ENCODE data around the gene LRRC37A3.
"Not testable (repeated sequence)": the region's sequence is repeated elsewhere in the genome, so short reads cannot be mapped to it uniquely, and the experiment has no call there.

Gene LRRC37A3

DNA sequence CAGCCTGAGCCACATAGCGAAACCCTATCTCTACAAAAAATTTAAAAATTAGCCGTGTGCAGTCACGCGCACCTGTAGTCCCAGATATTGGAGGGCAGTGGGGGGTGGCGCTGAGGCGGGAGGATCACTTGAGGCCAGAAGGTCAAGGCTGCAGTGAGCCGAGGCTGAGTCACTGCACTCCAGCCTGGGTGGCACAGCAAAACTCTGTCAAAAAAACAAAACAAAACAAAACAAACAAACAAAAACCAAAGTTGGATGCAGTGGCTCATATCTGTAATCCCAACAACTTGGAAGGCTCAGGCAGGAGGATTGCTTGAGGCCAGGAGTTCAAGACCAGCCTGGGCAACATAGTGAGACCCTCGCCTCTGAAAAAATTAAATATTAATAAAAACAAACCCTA, 75.4 kb downstream of the LRRC37A3 start:
- not testable (repeated sequence) for H3K4me3 ChIP-seq (ENCODE audit: low read length); H3K27me3 ChIP-seq (ENCODE audit: control insufficient read depth, insufficient read depth, low read length); H3K9ac ChIP-seq (ENCODE audit: low read length); H3K36me3 ChIP-seq (ENCODE audit: control insufficient read depth, insufficient read depth, low read length); H3K4me1 ChIP-seq (ENCODE audit: control insufficient read depth, insufficient read depth, low read length); H3K27ac ChIP-seq (ENCODE audit: low read depth, low read length)

DNA sequence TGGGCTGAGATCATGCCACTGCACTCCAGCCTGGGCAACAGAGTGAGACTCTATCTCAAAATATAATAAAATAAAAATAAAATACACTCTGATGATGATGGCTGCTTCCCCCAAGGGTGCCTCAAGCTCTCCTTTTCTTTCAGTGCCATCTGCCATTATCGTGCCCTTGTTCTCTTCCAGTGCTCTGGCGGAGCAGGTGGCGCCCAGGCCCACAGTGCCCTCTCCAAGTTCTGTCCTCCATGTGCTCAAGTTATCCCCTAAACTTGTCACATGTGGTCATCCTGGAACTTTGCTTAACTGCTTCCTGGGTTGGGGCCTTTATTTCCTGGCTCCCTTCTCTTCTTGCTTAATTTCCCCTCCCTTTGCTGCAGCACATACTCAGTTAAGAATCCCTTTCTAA, 76.4 kb downstream of the LRRC37A3 start:
- H3K27ac ChIP-seq (ENCODE audit: low read depth, low read length); H3K9ac ChIP-seq (ENCODE audit: low read length); H3K27me3 ChIP-seq (ENCODE audit: control insufficient read depth, insufficient read depth, low read length); H3K4me1 ChIP-seq (ENCODE audit: control insufficient read depth, insufficient read depth, low read length); H3K4me3 ChIP-seq (ENCODE audit: low read length); H3K36me3 ChIP-seq (ENCODE audit: control insufficient read depth, insufficient read depth, low read length): not testable (repeated sequence)

DNA sequence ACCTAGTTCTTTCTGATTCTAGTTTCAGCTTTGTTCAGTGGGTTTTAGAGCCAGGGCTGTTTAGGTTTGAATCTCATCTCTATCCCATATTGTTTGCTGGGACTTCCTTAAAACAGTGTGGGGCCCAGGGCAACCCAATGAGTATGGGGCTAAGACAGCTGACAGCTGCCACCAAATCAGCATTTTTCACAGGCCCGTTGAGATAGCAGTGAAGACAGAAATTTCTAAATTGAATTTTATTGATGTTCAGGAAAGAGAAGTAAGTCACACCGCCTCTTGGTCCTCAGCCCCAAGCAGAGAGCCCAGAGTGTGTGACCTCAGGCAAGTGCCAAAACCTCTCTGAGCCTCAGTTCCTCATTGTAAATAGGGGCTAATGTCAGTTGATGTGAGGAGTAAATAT, 78.3 kb downstream of the LRRC37A3 start:
- not testable (repeated sequence) for H3K9ac ChIP-seq (ENCODE audit: low read length); H3K4me1 ChIP-seq (ENCODE audit: control insufficient read depth, insufficient read depth, low read length); H3K27me3 ChIP-seq (ENCODE audit: control insufficient read depth, insufficient read depth, low read length); H3K27ac ChIP-seq (ENCODE audit: low read depth, low read length); H3K36me3 ChIP-seq (ENCODE audit: control insufficient read depth, insufficient read depth, low read length); H3K4me3 ChIP-seq (ENCODE audit: low read length)

DNA sequence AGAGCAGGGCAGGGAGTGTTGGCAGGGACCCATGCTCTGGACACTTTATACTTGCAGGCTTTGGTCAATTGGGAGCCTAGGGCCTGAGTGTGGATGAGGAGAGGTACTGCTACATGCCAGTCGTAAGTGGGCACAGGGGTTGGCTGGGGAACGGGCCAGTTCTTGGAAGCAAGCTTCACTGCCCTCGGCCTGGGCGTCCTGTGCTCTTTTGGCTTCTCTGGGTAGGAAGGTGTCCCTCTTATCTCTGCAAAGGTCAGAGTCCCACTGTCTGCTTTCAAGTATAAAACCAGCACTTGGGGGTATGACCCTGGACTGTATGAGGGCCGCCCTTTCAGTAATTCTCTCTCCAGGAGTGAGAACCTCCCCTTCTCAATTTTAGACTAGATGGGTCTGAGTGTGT, 80.8 kb downstream of the LRRC37A3 start:
- H3K4me3 ChIP-seq (ENCODE audit: low read length); H3K27me3 ChIP-seq (ENCODE audit: control insufficient read depth, insufficient read depth, low read length); H3K4me1 ChIP-seq (ENCODE audit: control insufficient read depth, insufficient read depth, low read length); H3K27ac ChIP-seq (ENCODE audit: low read depth, low read length); H3K9ac ChIP-seq (ENCODE audit: low read length); H3K36me3 ChIP-seq (ENCODE audit: control insufficient read depth, insufficient read depth, low read length): not testable (repeated sequence)

DNA sequence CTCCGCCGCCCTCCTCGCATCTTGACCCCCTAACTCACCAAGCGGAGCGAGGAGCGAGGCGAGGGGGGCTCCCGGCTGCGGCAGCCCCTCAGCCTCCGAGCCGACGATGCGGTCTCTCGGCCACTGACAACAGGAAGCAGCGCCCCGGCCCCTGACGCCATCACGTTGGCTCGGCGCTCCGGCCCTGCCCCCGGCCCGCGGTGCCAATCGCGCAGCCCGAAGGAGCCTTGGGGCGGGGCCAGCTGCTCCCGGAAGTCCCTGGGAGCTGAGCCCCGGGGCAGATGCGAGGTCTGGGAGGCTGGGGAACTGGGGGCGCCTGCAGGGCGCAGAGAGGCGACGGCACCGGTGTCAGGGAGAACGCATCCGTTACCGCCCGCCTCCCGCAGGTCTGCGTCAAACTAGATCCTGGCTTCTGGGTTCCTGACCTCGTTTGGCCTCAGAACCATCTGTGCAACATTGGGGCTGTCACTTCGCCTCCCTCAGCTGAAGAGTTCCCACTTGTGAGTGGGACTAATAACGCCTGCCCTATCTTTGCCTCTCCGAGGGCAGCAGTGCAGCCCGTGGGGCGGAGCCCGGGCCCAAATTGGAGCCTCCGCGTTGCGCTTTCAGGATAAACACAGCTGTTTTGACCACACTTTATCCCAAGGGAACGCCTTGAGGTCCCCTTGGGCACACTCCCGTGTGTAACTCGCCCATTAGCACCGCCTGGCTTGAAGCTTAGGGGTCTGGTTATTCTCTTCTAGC, 82.1 kb downstream of the LRRC37A3 start:
- peak overlapping the region; percentile 21 for H3K9ac ChIP-seq (ENCODE audit: low read length)
- not testable (repeated sequence) for H3K4me1 ChIP-seq (ENCODE audit: control insufficient read depth, insufficient read depth, low read length); H3K36me3 ChIP-seq (ENCODE audit: control insufficient read depth, insufficient read depth, low read length); H3K27me3 ChIP-seq (ENCODE audit: control insufficient read depth, insufficient read depth, low read length)
- peak overlapping the region; percentile 64 for H3K27ac ChIP-seq (ENCODE audit: low read depth, low read length)
- peak overlapping the region; percentile 66 for H3K4me3 ChIP-seq (ENCODE audit: low read length)

DNA sequence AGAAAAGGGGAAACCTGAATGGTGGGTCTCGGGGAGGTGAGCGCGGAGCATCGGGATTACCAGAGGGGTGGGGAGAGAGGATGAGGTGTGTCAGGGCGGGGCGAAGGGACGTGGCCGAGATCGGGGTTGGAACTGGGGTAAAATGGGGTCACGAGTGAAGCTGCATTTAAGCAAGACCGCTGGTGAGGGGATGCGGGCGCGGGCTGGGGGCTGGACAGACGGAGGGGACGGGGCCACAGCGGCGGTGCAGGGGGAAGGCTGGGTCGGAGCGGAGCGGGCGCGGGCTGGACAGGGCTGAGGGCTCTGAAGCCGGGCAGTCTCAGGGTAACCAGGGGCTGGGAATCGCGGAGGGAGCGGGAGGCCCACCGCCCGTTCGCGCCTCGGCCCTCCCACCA, 82.7 kb downstream of the LRRC37A3 start:
- peak overlapping the region; percentile 64 for H3K27ac ChIP-seq (ENCODE audit: low read depth, low read length)
- not testable (repeated sequence) for H3K4me1 ChIP-seq (ENCODE audit: control insufficient read depth, insufficient read depth, low read length); H3K36me3 ChIP-seq (ENCODE audit: control insufficient read depth, insufficient read depth, low read length); H3K27me3 ChIP-seq (ENCODE audit: control insufficient read depth, insufficient read depth, low read length)
- peak overlapping the region; percentile 66 for H3K4me3 ChIP-seq (ENCODE audit: low read length)
- peak overlapping the region; percentile 21 for H3K9ac ChIP-seq (ENCODE audit: low read length)

DNA sequence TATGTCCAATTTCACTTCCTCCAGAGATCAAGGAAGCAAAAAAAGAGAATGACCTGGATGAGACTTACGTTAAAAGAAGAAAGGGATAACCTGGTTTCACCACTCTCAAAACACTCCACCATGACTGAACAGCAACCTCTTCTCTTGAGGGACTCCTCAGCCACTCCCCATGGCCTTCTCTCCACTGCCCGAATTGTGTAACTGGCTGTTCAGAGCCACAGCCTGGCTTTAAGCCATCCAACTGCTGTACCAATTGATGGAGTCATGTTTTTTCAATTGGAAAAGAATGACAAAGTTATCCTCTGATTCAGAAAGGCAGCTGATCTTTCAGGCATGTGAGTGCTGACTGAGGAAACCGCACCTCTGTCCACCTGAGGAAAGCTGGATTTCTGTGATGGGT, 85.2 kb downstream of the LRRC37A3 start:
- not testable (repeated sequence) for H3K27me3 ChIP-seq (ENCODE audit: control insufficient read depth, insufficient read depth, low read length); H3K27ac ChIP-seq (ENCODE audit: low read depth, low read length); H3K9ac ChIP-seq (ENCODE audit: low read length); H3K4me3 ChIP-seq (ENCODE audit: low read length); H3K4me1 ChIP-seq (ENCODE audit: control insufficient read depth, insufficient read depth, low read length); H3K36me3 ChIP-seq (ENCODE audit: control insufficient read depth, insufficient read depth, low read length)

DNA sequence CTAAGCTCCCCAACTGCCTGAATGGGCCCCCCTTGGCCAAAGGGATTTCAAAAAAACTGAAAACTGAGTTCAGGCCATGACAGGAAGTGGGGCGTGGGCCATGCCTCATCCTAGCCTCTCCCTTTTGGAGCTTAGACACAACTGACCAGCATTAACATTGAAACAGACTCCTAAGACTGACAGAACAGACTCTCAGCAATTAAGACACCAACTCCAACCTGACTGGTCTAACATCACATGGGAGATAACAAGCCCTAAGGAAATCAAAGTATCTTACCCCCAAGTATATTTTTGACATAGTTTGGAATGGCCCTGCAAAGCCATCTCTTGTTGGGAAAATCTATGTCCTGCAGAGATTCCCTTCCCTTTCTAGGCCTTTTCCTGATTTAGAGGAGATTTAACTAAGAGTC, 88.6 kb downstream of the LRRC37A3 start:
- not testable (repeated sequence) for H3K27ac ChIP-seq (ENCODE audit: low read depth, low read length); H3K27me3 ChIP-seq (ENCODE audit: control insufficient read depth, insufficient read depth, low read length); H3K9ac ChIP-seq (ENCODE audit: low read length); H3K4me1 ChIP-seq (ENCODE audit: control insufficient read depth, insufficient read depth, low read length); H3K36me3 ChIP-seq (ENCODE audit: control insufficient read depth, insufficient read depth, low read length); H3K4me3 ChIP-seq (ENCODE audit: low read length)

DNA sequence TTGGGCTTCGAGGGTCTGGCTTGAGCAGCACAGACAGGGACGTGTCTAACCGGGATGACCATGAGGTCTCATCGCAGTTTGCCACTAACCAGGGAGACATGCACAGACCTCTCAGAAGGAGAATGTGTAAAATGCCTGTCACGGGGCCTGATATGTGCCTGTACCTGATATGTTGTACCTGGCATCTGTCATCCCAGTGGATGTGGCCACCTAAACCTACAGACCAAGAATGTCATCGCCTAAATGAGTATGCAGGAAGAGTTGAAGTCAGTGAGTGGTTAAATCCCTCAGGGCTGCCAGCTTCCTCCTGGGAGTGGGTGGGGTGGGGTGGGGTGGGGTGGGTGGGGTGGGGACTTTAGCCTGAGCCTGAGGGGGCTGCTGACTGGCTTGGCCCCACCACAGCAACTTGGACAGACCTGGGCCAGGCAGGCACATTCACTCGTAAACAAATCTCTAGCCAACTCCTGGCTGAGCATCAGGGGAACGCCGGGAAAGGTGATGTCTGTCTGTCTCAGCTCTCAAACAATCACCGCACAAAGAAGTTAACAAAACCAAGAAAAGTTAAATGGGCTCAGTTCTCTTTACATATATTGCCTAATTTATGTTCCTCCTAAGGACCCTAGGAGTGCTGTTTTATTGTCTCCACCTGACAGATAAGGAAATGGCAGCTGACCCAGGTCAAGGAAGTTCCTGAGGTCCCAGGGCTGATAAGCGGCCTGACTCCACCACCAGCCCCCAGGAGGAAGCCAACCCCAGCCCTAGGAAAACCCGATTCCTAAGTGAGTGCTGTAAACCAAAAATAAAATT, 89.3 kb downstream of the LRRC37A3 start:
- not testable (repeated sequence) for H3K9ac ChIP-seq (ENCODE audit: low read length); H3K27ac ChIP-seq (ENCODE audit: low read depth, low read length); H3K36me3 ChIP-seq (ENCODE audit: control insufficient read depth, insufficient read depth, low read length); H3K27me3 ChIP-seq (ENCODE audit: control insufficient read depth, insufficient read depth, low read length); H3K4me3 ChIP-seq (ENCODE audit: low read length); H3K4me1 ChIP-seq (ENCODE audit: control insufficient read depth, insufficient read depth, low read length)

DNA sequence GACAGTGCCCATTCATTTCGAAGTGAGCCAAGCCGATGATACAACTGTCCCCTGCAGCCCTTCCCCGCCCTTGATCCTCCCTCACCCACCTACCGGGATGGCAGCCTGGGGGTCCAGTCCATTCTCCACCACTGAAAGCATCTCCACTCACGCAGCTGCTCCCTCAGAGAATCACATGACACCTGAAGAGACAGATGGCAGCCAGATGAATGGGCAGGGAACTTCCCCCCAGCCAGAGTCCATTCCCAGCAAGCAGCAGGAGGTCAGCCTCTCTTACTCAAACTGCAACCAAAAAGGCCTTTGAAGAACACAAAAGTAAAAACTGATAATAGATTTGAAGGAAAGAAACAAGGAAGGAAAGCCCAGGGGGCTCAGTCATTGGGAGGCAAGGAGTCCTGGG, 90.2 kb downstream of the LRRC37A3 start:
- H3K4me1 ChIP-seq (ENCODE audit: control insufficient read depth, insufficient read depth, low read length); H3K9ac ChIP-seq (ENCODE audit: low read length); H3K27ac ChIP-seq (ENCODE audit: low read depth, low read length); H3K36me3 ChIP-seq (ENCODE audit: control insufficient read depth, insufficient read depth, low read length); H3K4me3 ChIP-seq (ENCODE audit: low read length); H3K27me3 ChIP-seq (ENCODE audit: control insufficient read depth, insufficient read depth, low read length): not testable (repeated sequence)

DNA sequence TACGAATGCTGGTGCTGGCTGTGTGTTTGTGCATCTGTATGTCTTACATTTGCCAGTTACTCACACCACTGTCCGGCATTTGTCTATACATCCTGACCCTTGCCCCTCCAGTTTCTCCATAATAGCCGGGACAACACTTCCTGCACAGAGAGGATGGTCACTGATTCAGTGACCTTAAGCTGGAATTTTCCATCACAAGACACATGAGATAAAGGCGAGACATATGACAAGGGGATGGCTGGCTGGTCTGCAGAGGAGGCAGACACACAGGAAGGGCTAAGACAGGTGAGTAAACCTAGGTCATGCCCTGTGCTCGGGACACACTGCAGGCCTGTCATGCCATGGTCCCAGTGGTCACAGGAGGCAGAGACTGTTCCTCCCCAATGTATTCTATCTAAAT, 100.4 kb downstream of the LRRC37A3 start:
- H3K4me1 ChIP-seq (ENCODE audit: control insufficient read depth, insufficient read depth, low read length); H3K4me3 ChIP-seq (ENCODE audit: low read length); H3K9ac ChIP-seq (ENCODE audit: low read length); H3K27me3 ChIP-seq (ENCODE audit: control insufficient read depth, insufficient read depth, low read length); H3K27ac ChIP-seq (ENCODE audit: low read depth, low read length): not testable (repeated sequence)
- H3K36me3 ChIP-seq (ENCODE audit: control insufficient read depth, insufficient read depth, low read length) = peaks cover 11% of the 10 kb centered on the region

DNA sequence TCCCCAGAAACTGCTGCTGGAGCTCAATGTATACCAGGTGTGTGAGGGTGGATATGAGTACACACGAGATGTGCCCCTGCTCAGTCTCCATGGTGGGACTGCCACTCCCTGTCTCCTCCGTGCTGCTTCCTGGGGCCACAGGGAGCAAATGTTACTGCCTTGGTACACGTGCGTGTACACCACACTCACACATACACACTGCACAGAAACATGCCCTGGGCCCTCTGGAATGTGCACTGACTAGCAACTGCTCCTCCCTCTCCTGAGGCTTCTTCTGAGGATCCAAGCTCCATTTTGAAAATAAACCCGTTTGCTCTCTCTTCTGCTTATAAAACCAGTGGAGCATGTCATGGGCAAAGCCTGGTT, 103.5 kb downstream of the LRRC37A3 start:
- not testable (repeated sequence) for H3K9ac ChIP-seq (ENCODE audit: low read length); H3K27ac ChIP-seq (ENCODE audit: low read depth, low read length); H3K36me3 ChIP-seq (ENCODE audit: control insufficient read depth, insufficient read depth, low read length); H3K27me3 ChIP-seq (ENCODE audit: control insufficient read depth, insufficient read depth, low read length); H3K4me1 ChIP-seq (ENCODE audit: control insufficient read depth, insufficient read depth, low read length); H3K4me3 ChIP-seq (ENCODE audit: low read length)
